ENCODE results near the gene TUBGCP2. TPM values are rescaled to one million over a fixed set of nuclear protein-coding genes. Genes with fewer than 3 reads are reported as not detected.
"Not testable (repeated sequence)": the region's sequence is repeated elsewhere in the genome, so short reads cannot be mapped to it uniquely, and the experiment has no call there.

The TUBGCP2 gene
- total and polyA plus RNA-seq, 9 of the 15 experiments (the other 6 are each of a cell fraction or from before 2014, with no cell fraction given) = 4.3 to 56.6 (median 28.4) TPM

- H3K79me2 ChIP-seq (ENCODE audit: control insufficient read depth, insufficient read depth, low read length) = no peaks in the 10 kb centered on the region
- FAIRE-seq = no peak
- no peak overlapping the region for H3K4me2 ChIP-seq (ENCODE audit: insufficient read depth, low read length)
- no TSS peak for BruUV-seq (replicated peaks)
- ChIA-PET POLR2A (interaction anchor here (0.6 kb wide), 1 partner anchor 117 kb away, joined by 4 read pairs; no protein-coding TSS in a partner anchor), CTCF (ENCODE audit: low intra/inter-chr PET ratio) (no interaction called here)
- intact Hi-C loops (cut with micrococcal nuclease) = no loop called here
- H3K9me1 ChIP-seq (ENCODE audit: control insufficient read depth, insufficient read depth, low read length) = no peaks in the 10 kb centered on the region
- peak overlapping the region; percentile 74; the same call in 1 of the 2 replicates for H2AFZ ChIP-seq (ENCODE audit: low read depth, low read length)
- H3K9ac ChIP-seq (ENCODE audit: insufficient read depth in 1 of 2, low read depth in 2 of 2, low read length in 2 of 2) = peak overlapping the region in 1 of 2 experiments; percentile 83; a peak in 3 of 4 replicates
- TF ChIP-seq ZNF274 (IDR thresholded peaks at IDR 0.05; ENCODE audit: borderline replicate concordance, low read depth, low read length) (no peak), ZFX (CRISPR knock-in tag; IDR thresholded peaks at IDR 0.05) (0 out of 2 replicates have a peak, but pooled peaks have one; percentile 18)
- no peak overlapping the region for H3K4me3 ChIP-seq
- peak; percentile 83 for ATAC-seq
- no peaks in the 10 kb centered on the region for H3K9me3 ChIP-seq (replicated peaks; ENCODE audit: control insufficient read depth, insufficient read depth, low read depth, low read length)
- H3K36me3 ChIP-seq (ENCODE audit: control insufficient read depth, insufficient read depth, low read length) = no peaks in the 10 kb centered on the region
- WGBS (ENCODE audit: insufficient coverage, low coverage, missing lambda C conversion rate) = 39% methylated on average over 4 of the region's 14 CpGs
- H4K20me1 ChIP-seq (replicated peaks; ENCODE audit: control insufficient read depth, insufficient read depth, low read length) = no peaks in the 10 kb centered on the region
- H3K27ac ChIP-seq (ENCODE audit: extremely low read depth, low read depth, low read length) = no peak overlapping the region
- no peaks in the 10 kb centered on the region for H3K27me3 ChIP-seq (ENCODE audit: control insufficient read depth in 2 of 2, insufficient read depth in 2 of 2, low read length in 2 of 2)
- H3K4me1 ChIP-seq (replicated peaks in 1 of 2; ENCODE audit: control insufficient read depth in 2 of 2, insufficient read depth in 2 of 2, low read length in 2 of 2) = peaks cover under 1 to 78% of the 10 kb centered on the region in 2 experiments; a peak in 3 of 5 replicates
- in situ Hi-C loops (cut with MboI) = no loop called here
- DNase-seq (ENCODE audit: extremely low read depth in 1 of 4, low spot score in 3 of 4) = peak; percentile 27 to 59 (median 56)
Observed at GRCh38 chr10:133267293-133267692, 41.4 kb downstream of the TUBGCP2 start.

DNA sequence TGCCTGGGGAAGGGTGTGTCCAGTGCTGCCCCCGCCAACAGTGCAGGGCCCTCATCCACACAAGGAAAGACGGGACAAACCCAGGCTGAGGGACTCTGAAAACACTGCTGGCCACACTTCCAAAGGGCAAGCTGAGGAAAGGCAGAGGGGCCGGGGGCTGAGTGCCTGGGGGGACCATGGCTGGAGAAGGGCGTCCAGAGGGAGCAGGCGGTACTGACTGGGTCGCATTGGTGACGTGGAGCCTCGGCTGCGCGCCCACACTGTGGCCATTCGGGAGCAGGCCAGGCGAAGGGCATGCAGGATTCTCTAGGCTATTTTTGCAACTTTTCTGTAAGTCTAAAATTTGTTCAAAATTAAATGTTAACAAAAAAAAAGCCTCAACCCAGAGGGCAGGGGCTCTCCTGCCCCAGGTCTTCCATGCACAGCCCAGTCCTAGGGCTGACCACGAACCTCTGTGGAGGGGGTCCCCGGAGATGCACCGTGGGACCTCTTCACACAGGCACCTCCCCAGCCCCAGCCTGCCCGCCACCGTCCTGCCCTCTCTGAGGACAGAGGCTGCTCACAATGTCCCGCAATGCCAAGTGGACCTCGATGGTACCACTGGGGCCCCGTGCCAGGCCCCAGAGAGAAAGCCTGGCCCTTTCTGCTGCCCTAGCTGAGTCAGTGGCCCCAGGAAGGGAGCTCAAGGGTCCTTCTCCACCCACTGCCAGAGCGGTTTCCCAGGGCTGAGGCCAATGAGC is 42.4 kb downstream of the TUBGCP2 start:
- TF ChIP-seq GABPB2 (CRISPR knock-in tag; conservative IDR thresholded peaks at IDR 0.05) (no peak), ZNF282 (CRISPR knock-in tag; IDR thresholded peaks at IDR 0.05) (no peak), ZNF699 (CRISPR knock-in tag; IDR thresholded peaks at IDR 0.05; ENCODE audit: insufficient replicate concordance) (no peak), C11orf30 (IDR thresholded peaks at IDR 0.05; ENCODE audit: low read depth) (no peak), HNRNPL (IDR thresholded peaks at IDR 0.05; ENCODE audit: low read depth, low read length) (no peak), HSF4 (CRISPR knock-in tag; IDR thresholded peaks at IDR 0.05; ENCODE audit: borderline replicate concordance) (no peak)
- Histone ChIP-seq H4K20me1 (replicated peaks; ENCODE audit: control insufficient read depth, insufficient read depth, low read length) (no peaks in the 10 kb centered on the region), H3K36me3 (ENCODE audit: control insufficient read depth, insufficient read depth, low read length) (no peaks in the 10 kb centered on the region), H2AFZ (ENCODE audit: low read depth, low read length) (no peak overlapping the region), H3K79me2 (ENCODE audit: control insufficient read depth, insufficient read depth, low read length) (no peaks in the 10 kb centered on the region), H3K4me2 (ENCODE audit: insufficient read depth, low read length) (no peak overlapping the region), H3K9ac (ENCODE audit: insufficient read depth in 1 of 2, low read depth in 2 of 2, low read length in 2 of 2) (no peak overlapping the region), H3K27ac (ENCODE audit: extremely low read depth, low read depth, low read length) (no peak overlapping the region), H3K9me3 (replicated peaks; ENCODE audit: control insufficient read depth, insufficient read depth, low read depth, low read length) (no peaks in the 10 kb centered on the region), H3K9me1 (ENCODE audit: control insufficient read depth, insufficient read depth, low read length) (no peaks in the 10 kb centered on the region), H3K27me3 (ENCODE audit: control insufficient read depth in 2 of 2, insufficient read depth in 2 of 2, low read length in 2 of 2) (no peaks in the 10 kb centered on the region), H3K4me3 (no peak overlapping the region), H3K4me1 (replicated peaks in 1 of 2; ENCODE audit: control insufficient read depth in 2 of 2, insufficient read depth in 2 of 2, low read length in 2 of 2) (peaks cover 2 to 76% of the 10 kb centered on the region in 2 experiments; a peak in 3 of 5 replicates)
- DNase-seq (ENCODE audit: extremely low read depth in 1 of 4, low spot score in 3 of 4) = no peak
- CTCF ChIA-PET (ENCODE audit: low intra/inter-chr PET ratio) = no interaction called here
- no peak for ATAC-seq
- no TSS peak for BruUV-seq (replicated peaks)
- intact Hi-C loops (cut with micrococcal nuclease) (no loop called here), in situ Hi-C loops (cut with MboI) (no loop called here)
- WGBS (ENCODE audit: insufficient coverage, low coverage, missing lambda C conversion rate) = 75% methylated on average over 13 of the region's 21 CpGs
- POLR2A ChIA-PET = interaction anchor here (0.6 to 1.0 kb wide), 2 partner anchors 9 to 299 kb away, joined by 3 to 5 read pairs; no protein-coding TSS in a partner anchor
- no peak for FAIRE-seq

- H4K20me1 ChIP-seq (replicated peaks; ENCODE audit: control insufficient read depth, insufficient read depth, low read length); intact Hi-C loops (cut with micrococcal nuclease); H3K79me2 ChIP-seq (ENCODE audit: control insufficient read depth, insufficient read depth, low read length); H3K27ac ChIP-seq (ENCODE audit: extremely low read depth, low read depth, low read length); FAIRE-seq; H3K9me1 ChIP-seq (ENCODE audit: control insufficient read depth, insufficient read depth, low read length); H3K9me3 ChIP-seq (replicated peaks; ENCODE audit: control insufficient read depth, insufficient read depth, low read depth, low read length); ATAC-seq; H3K36me3 ChIP-seq (ENCODE audit: control insufficient read depth, insufficient read depth, low read length); H2AFZ ChIP-seq (ENCODE audit: low read depth, low read length); CTCF ChIA-PET (ENCODE audit: low intra/inter-chr PET ratio); H3K9ac ChIP-seq (ENCODE audit: insufficient read depth in 1 of 2, low read depth in 2 of 2, low read length in 2 of 2); H3K27me3 ChIP-seq (ENCODE audit: control insufficient read depth in 2 of 2, insufficient read depth in 2 of 2, low read length in 2 of 2); BruUV-seq (replicated peaks); DNase-seq (ENCODE audit: extremely low read depth in 1 of 4, low spot score in 3 of 4); H3K4me2 ChIP-seq (ENCODE audit: insufficient read depth, low read length); POLR2A ChIA-PET; in situ Hi-C loops (cut with MboI); H3K4me3 ChIP-seq: not testable (repeated sequence)
- H3K4me1 ChIP-seq (replicated peaks in 1 of 2; ENCODE audit: control insufficient read depth in 2 of 2, insufficient read depth in 2 of 2, low read length in 2 of 2) = peaks cover 2 to 78% of the 10 kb centered on the region in 2 experiments; a peak in 3 of 5 replicates
- WGBS (ENCODE audit: insufficient coverage, low coverage, missing lambda C conversion rate) = 47% methylated on average over 5 of the region's 10 CpGs
Observed at GRCh38 chr10:133265052-133265451, 43.6 kb downstream of the TUBGCP2 start.
